GM13977 (cell line): ENCODE data around the gene CCDC154.

Experiments
- DNase-seq: peaks from one replicate; pipeline ENCODE4 v3.0.0; 2012; ENCODE audit warnings: low spot score
- CTCF ChIP-seq: IDR thresholded peaks from 2 replicates; pipeline ENCODE4 v1.5.1; 2012; ENCODE audit warnings: mild to moderate bottlenecking, control low read depth; ENCODE audit not compliant: insufficient read depth; ENCODE audit errors: extremely low read depth, missing control alignments
- in situ Hi-C: fragments of 300-500 bp; cut with MboI; formaldehyde crosslinking; loops from one replicate; pipeline ENCODE4 v1.12.0; 2022; ENCODE audit warnings: low sequenced_read_pairs, low pct_unique_long_range_greater_than_20kb, mixed read lengths, inconsistent platforms; ENCODE audit not compliant: unreplicated experiment

The CCDC154 gene

GRCh38 chr16:1403733-1404132, 40.6 kb downstream of the CCDC154 start:
- no peak for TF ChIP-seq CTCF
- no peak for DNase-seq
- in situ Hi-C loops, result no loop called here

- TF ChIP-seq CTCF, result no peak
- DNase-seq, result no peak
Measured at GRCh38 chr16:1403036-1403435, 41.3 kb downstream of the CCDC154 start.

DNA sequence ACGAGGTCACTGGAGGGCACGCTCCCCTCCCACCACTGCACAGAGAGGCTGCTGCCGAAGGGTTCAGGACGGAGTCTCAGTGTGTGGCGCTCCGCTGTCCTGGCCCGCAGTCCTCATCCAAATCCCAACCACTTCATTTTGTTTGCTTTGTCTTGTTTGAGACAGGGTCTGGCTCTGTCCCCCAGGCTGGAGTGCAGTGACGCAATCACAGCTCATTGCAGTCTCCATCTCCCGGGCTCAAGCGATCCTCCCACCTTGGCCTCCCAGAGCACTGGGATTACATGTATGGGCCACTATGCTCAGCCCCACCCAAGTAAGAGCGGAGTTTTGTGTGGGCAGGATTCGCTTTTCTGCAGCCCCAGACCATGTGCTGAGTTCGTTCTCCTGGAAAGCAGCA, 42.6 kb downstream of the CCDC154 start:
- TF ChIP-seq CTCF, result no peak
- no peak for DNase-seq
- in situ Hi-C loops, result no loop called here

More at GRCh38 chr16:1403036-1403435, 41.3 kb downstream of the CCDC154 start:
- in situ Hi-C loops, result no loop called here

DNA sequence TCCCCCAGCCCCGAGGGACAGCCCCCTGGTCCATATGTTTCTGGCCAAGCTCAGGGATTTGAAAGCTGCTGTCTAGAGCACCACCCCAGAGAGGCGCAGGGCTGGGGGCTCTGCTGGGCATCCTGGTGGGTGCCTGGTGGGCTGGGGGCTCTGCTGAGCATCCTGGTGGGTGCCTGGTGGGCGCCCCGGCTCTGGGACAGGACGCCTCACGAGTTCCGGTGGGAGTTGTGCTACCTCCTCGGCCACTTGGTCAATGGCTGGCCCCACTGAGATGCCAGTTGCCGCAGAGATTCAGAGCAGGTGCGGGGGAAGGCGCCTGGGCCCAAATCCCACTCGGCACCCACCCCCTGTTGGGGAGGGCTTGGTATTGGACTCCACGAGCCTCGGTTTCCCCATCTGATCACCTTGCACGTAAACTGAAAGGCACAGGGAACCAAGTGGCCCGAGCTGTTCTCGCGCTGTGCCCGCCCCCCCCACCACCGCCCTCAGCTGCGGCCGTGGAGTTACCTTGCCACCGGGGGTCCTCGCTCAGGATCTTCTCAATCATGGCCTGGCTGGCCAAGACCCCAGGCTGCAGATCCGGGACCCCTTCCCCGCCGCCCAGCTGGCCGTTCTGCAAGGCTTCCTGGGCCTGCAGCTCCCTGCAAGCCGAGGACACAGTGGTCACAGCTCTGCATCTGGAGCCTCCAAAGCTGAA, 43.1 kb downstream of the CCDC154 start:
- in situ Hi-C loops, result no loop called here
- no peak for TF ChIP-seq CTCF

GRCh38 chr16:1398826-1399581, 45.4 kb downstream of the CCDC154 start:
- DNase-seq, result no peak
- TF ChIP-seq CTCF, result no peak
- in situ Hi-C loops, result no loop called here

More for the DNA sequence above, 43.1 kb downstream of the CCDC154 start:
- no peak for DNase-seq

- no peak for TF ChIP-seq CTCF
- in situ Hi-C loops, result no loop called here
- DNase-seq, result no peak
Measured at GRCh38 chr16:1398351-1398750, 46.0 kb downstream of the CCDC154 start.
